Esophagus squamous epithelium (tissue), 5 donors: Measurements from ENCODE around the gene PDS5B. TPM values are rescaled to one million over a fixed set of nuclear protein-coding genes. Genes with fewer than 3 reads are reported as not detected.
"Not testable (repeated sequence)": the region's sequence is repeated elsewhere in the genome, so short reads cannot be mapped to it uniquely, and the experiment has no call there.

Experiments used
- DNase-seq: peaks from one replicate; lab custom pipeline; 2025; lab: John Stamatoyannopoulos, UW
- H3K27ac ChIP-seq, 4 donors: fragments of 200-600 bp; sonication (generic); one replicate each; pipeline ENCODE4 v1.5.1; 2016 to 2019; ENCODE audit warnings: mild to moderate bottlenecking in 1 of 4
- H3K27me3 ChIP-seq, 4 donors: fragments of 200-600 bp; sonication (generic); 1 replicate in 3 of 4; 2 replicates in 1 of 4; pipeline versions ENCODE4 v1.5.1 to v1.6.0; 2017 to 2021; ENCODE audit warnings: antibody characterized with exemption in 1 of 4
- H3K36me3 ChIP-seq, 3 donors: fragments of 200-600 bp; sonication (generic); one replicate each; pipeline ENCODE4 v1.5.1; 2016 to 2019
- H3K4me1 ChIP-seq, 3 donors: fragments of 200-600 bp; sonication (generic); one replicate each; pipeline ENCODE4 v1.5.1; 2017 to 2019
- H3K4me3 ChIP-seq, 4 donors: fragments of 200-600 bp; sonication (generic); 1 replicate in 3 of 4; 2 replicates in 1 of 4; pipeline ENCODE4 v1.5.1; 2016 to 2019; ENCODE audit warnings: mild to moderate bottlenecking in 2 of 4, moderate library complexity in 1 of 4
- H3K9me3 ChIP-seq, 3 donors: fragments of 200-600 bp; sonication (generic); one replicate each; pipeline ENCODE4 v1.5.1; 2016 to 2019
- POLR2A ChIP-seq, 4 donors: fragments of 450-650 bp; IDR thresholded peaks; one replicate each; pipeline ENCODE4 v1.6.1; 2017; ENCODE audit warnings: antibody characterized with exemption in 4 of 4, mild to moderate bottlenecking in 4 of 4, moderate library complexity in 3 of 4
- WGBS, 2 donors: methylation state at CpG; one replicate each; pipeline ENCODE4 v1.1.5; 2018; 5-methylcytosine and 5-hydroxymethylcytosine counted together
- intact Hi-C: fragments of 100-400 bp; cut with DNase I; formaldehyde crosslinking; loops from one replicate; pipeline ENCODE4 v1.15.0; 2022
- total RNA-seq, 4 donors: library from RNA; depleted of rRNA; stranded (reverse); fragments of >200 nt; gene quantifications; one replicate each; pipeline ENCODE4 v1.1.0, GENCODE V29; 2016
- TF ChIP-seq, protein P1 (sequence below), 6 experiments: fragments of 450-650 bp in 4 of 6; fragments of 200-600 bp in 2 of 6; sonication (generic) in 2 of 6; IDR thresholded peaks; one replicate each; pipeline ENCODE4 v1.5.1; 2016 to 2019; ENCODE audit warnings: antibody characterized with exemption in 6 of 6, mild to moderate bottlenecking in 4 of 6, moderate library complexity in 4 of 6
- donor health status: DM: yes; HTN: yes; CAD: no.

The PDS5B gene
- total RNA-seq, 4 donors from 2014 or later: 8.9 to 23.5 (median 15.1) TPM

DNA sequence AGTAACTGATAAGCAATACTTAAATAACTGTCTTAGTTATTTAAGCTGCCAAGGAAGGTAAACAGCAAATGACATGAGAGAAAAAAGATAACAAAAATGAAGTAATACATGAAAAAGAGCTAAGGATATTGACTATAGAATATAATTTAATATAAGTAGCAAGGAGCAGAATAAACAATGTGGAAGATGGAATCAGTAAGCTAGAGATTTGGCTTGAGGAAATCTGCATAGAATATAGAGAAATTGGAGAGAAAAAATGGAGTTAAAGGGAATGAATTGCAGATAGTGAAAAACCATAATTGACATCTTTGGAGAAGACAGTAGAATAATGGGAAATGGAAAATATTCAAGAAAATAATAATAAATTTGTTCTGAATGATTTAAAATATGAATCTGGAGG is 127.1 kb downstream of the PDS5B start:
- Histone ChIP-seq H3K4me3 (no peak overlapping the region), H3K9me3 (peaks cover 0 to 24% (median 6%) of the 10 kb centered on the region in 3 donors), H3K36me3 (peaks cover 3 to 75% (median 9%) of the 10 kb centered on the region in 3 donors), H3K4me1 (no peaks in the 10 kb centered on the region), H3K27me3 (no peaks in the 10 kb centered on the region), H3K27ac (no peak overlapping the region)
- intact Hi-C loops: no loop called here
- no peak for DNase-seq
- TF ChIP-seq POLR2A (IDR thresholded peaks at IDR 0.05): no peak
- TF ChIP-seq, protein P1, sequence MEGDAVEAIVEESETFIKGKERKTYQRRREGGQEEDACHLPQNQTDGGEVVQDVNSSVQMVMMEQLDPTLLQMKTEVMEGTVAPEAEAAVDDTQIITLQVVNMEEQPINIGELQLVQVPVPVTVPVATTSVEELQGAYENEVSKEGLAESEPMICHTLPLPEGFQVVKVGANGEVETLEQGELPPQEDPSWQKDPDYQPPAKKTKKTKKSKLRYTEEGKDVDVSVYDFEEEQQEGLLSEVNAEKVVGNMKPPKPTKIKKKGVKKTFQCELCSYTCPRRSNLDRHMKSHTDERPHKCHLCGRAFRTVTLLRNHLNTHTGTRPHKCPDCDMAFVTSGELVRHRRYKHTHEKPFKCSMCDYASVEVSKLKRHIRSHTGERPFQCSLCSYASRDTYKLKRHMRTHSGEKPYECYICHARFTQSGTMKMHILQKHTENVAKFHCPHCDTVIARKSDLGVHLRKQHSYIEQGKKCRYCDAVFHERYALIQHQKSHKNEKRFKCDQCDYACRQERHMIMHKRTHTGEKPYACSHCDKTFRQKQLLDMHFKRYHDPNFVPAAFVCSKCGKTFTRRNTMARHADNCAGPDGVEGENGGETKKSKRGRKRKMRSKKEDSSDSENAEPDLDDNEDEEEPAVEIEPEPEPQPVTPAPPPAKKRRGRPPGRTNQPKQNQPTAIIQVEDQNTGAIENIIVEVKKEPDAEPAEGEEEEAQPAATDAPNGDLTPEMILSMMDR (IDR thresholded peaks at IDR 0.05): no peak

DNA sequence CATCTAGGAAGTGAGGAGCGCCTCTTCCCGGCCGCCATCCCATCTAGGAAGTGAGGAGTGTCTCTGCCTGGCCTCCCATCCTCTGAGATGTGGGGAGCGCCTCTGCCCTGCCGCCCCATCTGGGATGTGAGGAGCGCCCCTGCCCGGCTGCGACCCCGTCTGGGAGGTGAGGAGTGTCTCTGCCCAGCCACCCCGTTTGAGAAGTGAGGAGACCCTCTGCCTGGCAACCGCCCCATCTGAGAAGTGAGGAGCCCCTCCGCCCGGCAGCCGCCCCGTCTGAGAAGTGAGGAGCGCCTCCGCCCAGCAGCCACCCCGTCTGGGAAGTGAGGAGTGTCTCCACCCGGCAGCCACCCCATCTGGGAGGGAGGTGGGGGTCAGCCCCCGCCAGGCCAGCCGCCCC is 129.9 kb downstream of the PDS5B start:
- no CpG with 5 or more reads among the region's 21 CpGs for WGBS, 2 donors
- H3K27me3 ChIP-seq, H3K4me3 ChIP-seq, DNase-seq, intact Hi-C loops, H3K27ac ChIP-seq, H3K4me1 ChIP-seq: not testable (repeated sequence)
- Histone ChIP-seq H3K9me3 (peaks cover 0 to 24% (median 6%) of the 10 kb centered on the region in 3 donors), H3K36me3 (peaks cover 2 to 59% (median 3%) of the 10 kb centered on the region in 3 donors)

DNA sequence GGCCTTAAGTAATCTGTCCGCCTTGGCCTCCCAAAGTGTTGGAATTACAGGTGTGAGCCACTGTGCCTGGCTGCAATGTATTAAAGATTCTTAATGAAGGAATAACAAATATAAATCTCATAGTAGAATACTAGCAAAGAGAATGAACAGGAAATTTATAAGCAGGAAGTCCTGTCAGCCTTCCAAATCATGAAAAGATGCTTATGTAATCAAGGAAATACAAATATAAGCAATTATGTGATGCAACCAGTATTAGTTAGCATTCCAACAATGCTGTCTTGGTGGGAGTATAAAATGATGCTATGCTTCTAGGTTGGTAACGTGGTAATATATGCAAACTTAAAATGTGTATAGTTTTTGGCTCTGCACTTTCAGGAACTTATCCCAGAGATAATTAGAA is 133.8 kb downstream of the PDS5B start:
- peaks cover 0 to 6% (median 0%) of the 10 kb centered on the region in 3 donors for H3K4me1 ChIP-seq
- WGBS, 2 donors: 74 to 81% methylated on average over 1 to 2 of the region's 2 CpGs

DNA sequence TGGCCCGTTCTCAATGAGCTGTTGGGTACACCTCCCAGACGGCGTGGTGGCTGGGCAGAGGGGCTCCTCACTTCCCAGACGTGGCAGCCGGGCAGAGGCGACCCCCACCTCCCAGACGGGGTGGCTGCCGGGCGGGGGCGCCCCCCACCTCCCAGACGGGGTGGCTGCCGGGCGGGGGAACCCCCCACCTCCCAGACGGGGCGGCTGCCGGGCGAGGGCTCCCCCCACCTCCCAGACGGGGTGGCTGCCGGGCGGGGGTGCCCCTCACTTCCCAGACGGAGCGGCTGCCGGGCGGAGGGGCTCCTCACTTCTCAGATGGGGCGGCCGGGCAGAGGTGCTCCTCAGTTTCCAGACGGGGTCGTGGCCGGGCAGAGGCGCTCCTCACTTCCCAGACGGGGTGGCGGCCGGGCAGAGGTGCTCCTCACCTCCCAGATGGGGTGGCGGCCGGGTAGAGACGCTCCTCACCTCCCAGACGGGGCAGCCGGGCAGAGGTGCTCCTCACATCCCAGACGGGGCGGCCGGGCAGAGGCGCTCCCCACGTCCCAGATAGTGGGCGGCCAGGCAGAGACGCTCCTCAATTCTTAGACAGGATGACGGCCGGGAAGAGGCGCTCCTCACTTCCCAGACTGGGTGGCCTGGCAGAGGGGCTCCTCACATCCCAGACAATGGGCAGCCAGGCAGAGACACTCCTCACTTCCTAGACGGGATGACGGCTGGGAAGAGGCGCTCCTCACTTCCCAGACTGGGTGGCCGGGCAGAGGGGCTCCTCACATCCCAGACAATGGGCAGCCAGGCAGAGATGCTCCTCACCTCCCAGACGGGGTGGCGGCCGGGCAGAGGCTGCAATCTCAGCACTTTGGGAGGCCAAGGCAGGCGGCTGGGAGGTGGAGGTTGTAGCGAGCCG is 135.1 kb downstream of the PDS5B start:
- H3K4me3 ChIP-seq, H3K27ac ChIP-seq, H3K27me3 ChIP-seq, H3K4me1 ChIP-seq, DNase-seq, H3K9me3 ChIP-seq, intact Hi-C loops: not testable (repeated sequence)
- peaks cover 0 to 29% (median 0%) of the 10 kb centered on the region in 3 donors for H3K36me3 ChIP-seq
- WGBS, 2 donors: 88% methylated on average over 1 of the region's 58 CpGs; no CpG with 5 or more reads in 1 of the 2 donors

More for the DNA sequence above, 133.8 kb downstream of the PDS5B start:
- no peak overlapping the region for H3K4me3 ChIP-seq
- peaks cover 0 to 5% (median 0%) of the 10 kb centered on the region in 3 donors for H3K9me3 ChIP-seq
- peaks cover 0 to 43% (median 0%) of the 10 kb centered on the region in 3 donors for H3K36me3 ChIP-seq
- H3K27me3 ChIP-seq: no peaks in the 10 kb centered on the region
- no peak for DNase-seq
- no peak overlapping the region for H3K27ac ChIP-seq
- TF ChIP-seq, protein P1 (IDR thresholded peaks at IDR 0.05): no peak
- TF ChIP-seq POLR2A (IDR thresholded peaks at IDR 0.05): no peak
- intact Hi-C loops: no loop called here

DNA sequence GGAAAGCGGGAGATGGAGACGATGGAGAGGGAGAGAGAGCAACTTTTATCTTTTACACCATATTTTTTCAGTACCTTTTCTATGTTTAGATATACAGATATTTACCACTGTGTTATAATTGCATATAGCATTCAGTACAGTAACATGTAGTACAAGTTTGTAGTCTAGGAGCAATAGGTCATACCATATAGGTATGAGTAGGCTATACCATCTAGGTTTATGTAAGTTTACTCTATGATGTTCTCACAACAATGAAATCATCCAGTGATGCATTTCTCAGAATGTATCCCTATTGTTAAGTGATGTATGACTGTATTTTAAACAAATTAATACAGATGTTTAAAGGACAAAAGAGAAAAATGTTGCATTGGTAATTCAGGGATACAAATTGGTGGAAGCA is 136.1 kb downstream of the PDS5B start:
- H3K4me3 ChIP-seq: no peak overlapping the region
- DNase-seq: no peak
- H3K27me3 ChIP-seq: no peaks in the 10 kb centered on the region
- no peak overlapping the region for H3K27ac ChIP-seq
- H3K9me3 ChIP-seq: no peaks in the 10 kb centered on the region
- 91 to 96% methylated on average over 2 of the region's 2 CpGs for WGBS, 2 donors
- no peak for TF ChIP-seq POLR2A (IDR thresholded peaks at IDR 0.05)
- TF ChIP-seq, protein P1 (IDR thresholded peaks at IDR 0.05): no peak
- H3K4me1 ChIP-seq: peaks cover 0 to 6% (median 0%) of the 10 kb centered on the region in 3 donors
- intact Hi-C loops: no loop called here
- peaks cover 0 to 25% (median 0%) of the 10 kb centered on the region in 3 donors for H3K36me3 ChIP-seq

DNA sequence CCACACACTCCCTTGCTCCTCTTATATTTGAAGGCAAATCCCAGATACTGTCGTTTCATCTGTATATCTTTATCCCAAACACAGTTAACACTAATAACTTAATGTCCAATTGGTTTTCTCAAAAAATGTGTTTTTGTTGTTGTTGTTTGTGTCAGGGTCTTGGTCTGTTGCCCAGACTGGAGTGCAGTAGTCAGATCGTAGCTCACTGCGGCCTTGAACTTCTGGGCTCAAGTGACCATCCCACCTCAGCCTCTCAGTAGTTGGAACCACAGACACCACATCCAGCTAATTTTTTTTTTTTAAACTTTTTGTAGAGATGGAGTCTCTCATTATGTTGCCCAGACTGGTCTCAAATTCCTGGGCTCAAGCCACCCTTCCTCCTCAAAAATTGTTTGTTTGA is 137.7 kb downstream of the PDS5B start:
- 80 to 85% methylated on average over 3 of the region's 3 CpGs for WGBS, 2 donors
- H3K4me1 ChIP-seq: peaks cover 0 to 6% (median 0%) of the 10 kb centered on the region in 3 donors
- intact Hi-C loops: no loop called here

More for the DNA sequence above, 137.7 kb downstream of the PDS5B start:
- H3K27ac ChIP-seq: no peak overlapping the region
- DNase-seq: no peak
- H3K36me3 ChIP-seq: peaks cover 0 to 25% (median 0%) of the 10 kb centered on the region in 3 donors
- TF ChIP-seq, protein P1 (IDR thresholded peaks at IDR 0.05): no peak
- no peak for TF ChIP-seq POLR2A (IDR thresholded peaks at IDR 0.05)
- H3K4me3 ChIP-seq: no peak overlapping the region
- no peaks in the 10 kb centered on the region for H3K27me3 ChIP-seq
- no peaks in the 10 kb centered on the region for H3K9me3 ChIP-seq
